ENCODE measurements around the gene RAB4A.

DNA sequence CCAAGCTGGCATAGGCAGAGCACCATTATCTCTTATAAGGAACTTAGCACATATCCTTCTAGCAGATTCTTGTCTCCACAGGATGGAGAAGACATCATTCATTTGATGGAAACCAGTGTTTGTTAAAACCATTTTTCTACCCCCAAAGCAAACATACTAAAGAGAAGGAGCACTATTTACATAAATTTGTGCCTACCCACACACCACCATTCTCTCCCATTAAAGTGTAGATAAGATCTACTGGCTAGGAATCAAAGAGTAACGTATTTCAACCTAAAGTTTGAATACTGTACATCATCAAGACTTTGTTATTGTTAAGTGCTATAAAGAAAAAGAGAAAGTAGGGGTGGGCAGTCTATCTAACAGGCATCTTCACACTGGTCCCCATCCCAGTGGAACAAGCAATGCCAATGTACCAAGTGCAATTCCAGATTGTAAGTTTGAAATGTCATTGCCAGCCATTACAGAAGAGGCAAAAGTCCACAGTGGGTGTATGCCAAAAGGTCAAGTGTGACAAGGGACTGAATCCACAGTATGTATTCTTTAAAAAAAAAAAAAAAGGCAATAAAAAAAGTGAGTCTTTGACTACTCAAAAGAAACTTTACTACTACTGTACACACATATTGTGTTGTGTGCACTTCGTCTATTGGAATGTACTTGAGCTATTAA lies 53.1 kb downstream of the RAB4A start:
- TF ChIP-seq RFX5 (IDR thresholded peaks at IDR 0.05; ENCODE audit: borderline replicate concordance, low read depth, low read length) (no peak), SUZ12 (IDR thresholded peaks at IDR 0.05; ENCODE audit: low read length) (no peak), CTCF (IDR thresholded peaks at IDR 0.05; ENCODE audit: control extremely low read depth in 1 of 3, insufficient read depth in 1 of 3, low read depth in 1 of 3, low read length in 3 of 3) (no peak)
